Nephron progenitor cell (in vitro differentiated cells): ENCODE measurements around the gene SMIM36.
"Not testable (repeated sequence)": the region's sequence is repeated elsewhere in the genome, so short reads cannot be mapped to it uniquely, and the experiment has no call there.

Source experiments
- DNase-seq: peaks from one replicate; pipeline ENCODE4 v3.0.0; 2021
- H3K27ac Mint-ChIP-seq: 2 replicates; pipeline ENCODE4 v1.8.0; 2021; ENCODE audit warnings: mild to moderate bottlenecking, moderate library complexity, mixed read lengths
- H3K27me3 Mint-ChIP-seq: 2 replicates; pipeline ENCODE4 v1.8.0; 2021; ENCODE audit warnings: mild to moderate bottlenecking, low read depth, mixed read lengths; ENCODE audit not compliant: poor library complexity
- H3K36me3 Mint-ChIP-seq: 2 replicates; pipeline ENCODE4 v1.8.0; 2021; ENCODE audit warnings: low read depth, mixed read lengths
- H3K4me1 Mint-ChIP-seq: 2 replicates; pipeline ENCODE4 v1.8.0; 2021; ENCODE audit warnings: mixed read lengths
- H3K4me3 Mint-ChIP-seq: 2 replicates; pipeline ENCODE4 v1.8.0; 2021; ENCODE audit warnings: mild to moderate bottlenecking, moderate library complexity, mixed read lengths
- H3K9me3 Mint-ChIP-seq: 2 replicates; pipeline ENCODE4 v1.8.0; 2021; ENCODE audit warnings: mild to moderate bottlenecking, moderate library complexity, mixed read lengths
- TF ChIP-seq, protein P1 (sequence below): fragments of 200-600 bp; sonication (generic); IDR thresholded peaks from 2 replicates; pipeline ENCODE4 v1.5.0; 2021; ENCODE audit warnings: antibody characterized with exemption

Gene SMIM36

DNA sequence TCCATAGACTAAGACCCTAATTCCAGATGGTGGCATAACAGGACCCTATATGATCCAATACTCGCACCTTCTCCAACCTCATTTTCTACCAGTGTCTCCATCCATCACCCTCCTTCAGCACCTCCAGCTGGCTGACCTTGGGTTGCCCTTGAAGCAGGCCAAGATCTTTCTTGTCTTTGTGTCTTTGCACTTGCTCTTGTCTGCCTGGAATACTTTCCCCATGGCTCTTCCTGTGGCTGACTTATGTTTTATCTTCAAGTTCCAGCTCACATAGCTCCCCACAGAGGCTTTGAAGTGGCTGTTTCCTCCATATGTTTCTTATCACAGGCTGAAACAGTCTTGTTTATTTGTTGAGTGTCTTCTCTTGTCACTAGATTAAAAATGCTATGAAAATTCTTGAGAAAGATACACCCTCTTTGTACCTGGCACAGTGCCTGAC, 60.0 kb downstream of the SMIM36 start:
- no peak overlapping the region for H3K27ac Mint-ChIP-seq
- TF ChIP-seq, protein P1, sequence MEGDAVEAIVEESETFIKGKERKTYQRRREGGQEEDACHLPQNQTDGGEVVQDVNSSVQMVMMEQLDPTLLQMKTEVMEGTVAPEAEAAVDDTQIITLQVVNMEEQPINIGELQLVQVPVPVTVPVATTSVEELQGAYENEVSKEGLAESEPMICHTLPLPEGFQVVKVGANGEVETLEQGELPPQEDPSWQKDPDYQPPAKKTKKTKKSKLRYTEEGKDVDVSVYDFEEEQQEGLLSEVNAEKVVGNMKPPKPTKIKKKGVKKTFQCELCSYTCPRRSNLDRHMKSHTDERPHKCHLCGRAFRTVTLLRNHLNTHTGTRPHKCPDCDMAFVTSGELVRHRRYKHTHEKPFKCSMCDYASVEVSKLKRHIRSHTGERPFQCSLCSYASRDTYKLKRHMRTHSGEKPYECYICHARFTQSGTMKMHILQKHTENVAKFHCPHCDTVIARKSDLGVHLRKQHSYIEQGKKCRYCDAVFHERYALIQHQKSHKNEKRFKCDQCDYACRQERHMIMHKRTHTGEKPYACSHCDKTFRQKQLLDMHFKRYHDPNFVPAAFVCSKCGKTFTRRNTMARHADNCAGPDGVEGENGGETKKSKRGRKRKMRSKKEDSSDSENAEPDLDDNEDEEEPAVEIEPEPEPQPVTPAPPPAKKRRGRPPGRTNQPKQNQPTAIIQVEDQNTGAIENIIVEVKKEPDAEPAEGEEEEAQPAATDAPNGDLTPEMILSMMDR: no peak
- no peaks in the 10 kb centered on the region for H3K27me3 Mint-ChIP-seq
- H3K4me1 Mint-ChIP-seq: peaks cover 8% of the 10 kb centered on the region
- no peak overlapping the region for H3K4me3 Mint-ChIP-seq
- no peaks in the 10 kb centered on the region for H3K36me3 Mint-ChIP-seq
- DNase-seq: no peak
- H3K9me3 Mint-ChIP-seq: peaks cover 3% of the 10 kb centered on the region

DNA sequence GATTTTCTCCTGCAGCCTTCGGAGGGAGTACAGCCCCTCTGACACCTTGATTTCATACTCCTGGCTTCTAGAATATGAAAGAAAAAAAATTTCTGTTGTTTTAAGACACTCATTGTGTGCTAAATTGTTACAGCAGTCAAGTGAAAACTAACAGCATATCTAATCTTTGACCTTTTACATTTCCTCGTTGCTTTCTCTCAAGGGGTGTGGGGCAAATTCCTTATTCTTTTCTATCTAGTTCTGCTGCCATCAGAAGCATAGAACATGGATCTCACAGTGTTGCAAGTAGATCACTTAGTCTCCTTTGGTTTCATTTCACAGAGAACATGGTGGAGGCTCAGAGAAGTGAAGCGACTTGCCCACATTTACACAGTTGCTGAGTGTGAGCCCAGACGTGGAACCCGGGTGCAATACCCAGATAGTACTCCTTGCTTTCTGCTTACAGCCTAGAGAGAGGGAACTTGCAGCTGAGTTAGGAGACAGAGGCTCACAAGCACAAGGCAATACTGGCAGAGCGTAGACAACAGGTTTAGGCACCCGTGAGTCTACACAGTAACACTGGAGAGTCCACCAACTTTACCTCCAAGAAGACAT, 60.9 kb downstream of the SMIM36 start:
- no peak for DNase-seq
- H3K9me3 Mint-ChIP-seq: peaks cover under 1% of the 10 kb centered on the region
- H3K36me3 Mint-ChIP-seq: no peaks in the 10 kb centered on the region
- no peak overlapping the region for H3K27ac Mint-ChIP-seq
- TF ChIP-seq, protein P1: no peak
- H3K4me3 Mint-ChIP-seq: no peak overlapping the region
- peaks cover 8% of the 10 kb centered on the region for H3K4me1 Mint-ChIP-seq
- no peaks in the 10 kb centered on the region for H3K27me3 Mint-ChIP-seq

DNA sequence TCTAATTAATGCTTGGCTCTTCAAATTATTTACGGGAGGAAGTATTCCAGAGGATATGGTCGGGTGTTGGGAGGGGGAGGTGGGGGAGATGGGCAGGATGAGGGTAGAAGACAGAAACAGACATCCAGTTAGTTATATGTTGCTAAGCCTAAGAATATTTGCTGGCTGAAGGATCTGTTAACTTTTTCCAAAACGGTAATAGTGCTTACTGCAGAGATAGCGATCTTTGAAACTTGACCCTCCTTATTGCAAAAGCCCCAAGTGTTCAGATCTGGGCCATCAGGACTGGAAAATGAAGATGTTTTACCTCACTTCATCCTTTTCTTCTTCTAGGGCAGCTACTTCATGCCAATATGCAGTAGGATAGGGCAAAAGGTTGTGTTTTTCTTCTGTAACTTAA, 62.6 kb downstream of the SMIM36 start:
- TF ChIP-seq, protein P1: no peak
- Mint-ChIP-seq H3K27me3 (no peaks in the 10 kb centered on the region), H3K36me3 (no peaks in the 10 kb centered on the region), H3K9me3 (no peaks in the 10 kb centered on the region), H3K4me3 (no peak overlapping the region), H3K27ac (peak overlapping the region; percentile 39), H3K4me1 (peaks cover 17% of the 10 kb centered on the region)
- DNase-seq: no peak

DNA sequence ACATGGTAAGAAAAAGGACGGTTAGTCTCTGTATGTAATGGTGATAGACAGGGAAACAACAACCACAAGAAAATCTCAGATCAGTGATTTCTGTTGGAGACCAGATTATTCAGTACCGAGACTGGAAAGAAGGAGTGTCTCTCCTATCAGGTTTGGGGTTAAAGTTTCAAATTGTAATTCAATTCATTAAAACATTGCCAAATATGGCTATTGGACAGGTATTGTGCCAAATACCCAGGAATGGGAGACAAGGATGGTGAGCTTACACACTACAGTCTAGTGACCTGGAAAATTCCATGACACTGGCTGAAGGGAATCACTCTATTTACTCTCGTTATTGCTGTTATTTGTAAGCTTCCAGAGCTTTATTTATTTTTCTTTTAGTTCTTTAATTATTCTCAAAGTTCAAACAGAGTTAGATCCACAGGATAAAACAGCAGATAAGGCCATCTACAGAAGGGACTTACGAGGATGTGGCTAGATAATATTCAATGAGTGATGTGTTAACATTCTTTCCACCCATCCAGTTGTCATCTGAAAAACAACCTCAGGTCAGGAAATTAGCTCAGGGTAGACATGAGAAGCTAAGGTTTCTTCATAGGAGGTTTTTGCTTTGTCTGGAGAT, 64.6 kb downstream of the SMIM36 start:
- TF ChIP-seq, protein P1: no peak
- peaks cover 3% of the 10 kb centered on the region for H3K27me3 Mint-ChIP-seq
- no peaks in the 10 kb centered on the region for H3K36me3 Mint-ChIP-seq
- no peak for DNase-seq
- no peak overlapping the region for H3K4me3 Mint-ChIP-seq
- H3K4me1 Mint-ChIP-seq: peaks cover 15% of the 10 kb centered on the region
- H3K9me3 Mint-ChIP-seq: no peaks in the 10 kb centered on the region
- H3K27ac Mint-ChIP-seq: no peak overlapping the region

DNA sequence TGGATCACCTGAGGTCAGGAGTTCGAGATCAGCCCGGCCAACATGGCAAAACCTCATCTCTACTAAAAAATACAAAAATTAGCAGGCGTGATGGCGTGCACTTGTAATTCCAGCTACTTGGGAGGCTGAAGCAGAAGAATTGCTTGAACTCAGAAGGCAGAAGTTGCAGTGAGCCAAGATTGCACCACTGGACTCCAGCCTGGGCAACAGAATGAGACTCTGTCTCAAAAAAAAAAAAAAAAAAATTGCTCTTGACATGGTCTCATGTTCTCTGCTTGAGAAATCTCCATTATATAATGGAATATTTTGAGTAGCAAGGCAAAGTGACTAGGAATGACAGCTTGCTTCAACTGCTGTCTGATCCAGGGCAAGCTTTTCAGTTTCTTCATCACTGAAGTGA, 65.2 kb downstream of the SMIM36 start:
- DNase-seq, H3K27ac Mint-ChIP-seq, H3K36me3 Mint-ChIP-seq, H3K4me3 Mint-ChIP-seq, H3K9me3 Mint-ChIP-seq, H3K27me3 Mint-ChIP-seq: not testable (repeated sequence)
- peaks cover 15% of the 10 kb centered on the region for H3K4me1 Mint-ChIP-seq

DNA sequence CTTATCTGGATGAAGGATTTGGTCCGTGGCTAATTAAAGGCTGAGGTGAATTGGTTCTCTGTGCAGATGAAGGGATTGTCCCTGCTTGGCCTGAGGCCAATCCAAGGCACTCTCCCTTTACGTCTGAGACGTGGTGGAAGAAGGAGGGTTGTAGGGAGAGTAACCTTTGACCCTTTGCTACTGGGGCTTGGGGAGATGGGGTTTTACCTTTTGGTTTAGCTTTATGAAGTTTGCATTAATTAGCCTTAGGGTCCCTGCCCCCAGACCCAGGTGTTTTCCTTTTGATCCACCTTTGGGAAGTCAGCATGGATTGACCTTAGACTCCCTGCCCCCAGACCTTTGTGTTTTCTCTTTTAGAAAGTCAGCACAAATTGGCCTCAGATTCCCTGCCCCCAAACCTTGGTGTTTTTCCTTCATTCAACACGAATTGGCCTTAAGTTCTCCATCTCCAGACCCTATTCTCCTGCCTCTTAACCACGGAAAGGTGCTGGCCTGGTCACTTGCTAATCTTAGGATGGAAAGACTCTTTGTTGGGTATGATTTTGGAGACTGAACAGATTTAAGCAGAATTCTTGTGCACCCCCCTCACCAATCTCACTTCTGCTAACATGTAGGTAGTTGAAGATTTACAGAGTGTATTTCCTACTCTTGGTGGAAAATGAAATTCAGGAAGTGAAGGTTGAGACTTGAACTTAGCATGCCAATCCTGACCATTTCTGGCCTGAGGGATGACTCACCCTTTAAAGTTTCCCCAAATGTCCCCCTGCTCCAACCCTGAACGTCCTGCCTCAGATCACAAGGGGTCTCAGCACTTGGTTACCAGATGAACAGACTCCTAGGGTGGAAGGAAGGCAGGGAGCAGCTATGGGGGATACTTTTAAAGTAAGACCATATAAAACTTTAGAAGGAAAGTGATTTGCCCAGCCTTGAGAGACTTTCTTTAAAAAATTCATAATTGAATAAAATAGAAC, 66.5 kb downstream of the SMIM36 start:
- H3K36me3 Mint-ChIP-seq: no peaks in the 10 kb centered on the region
- peaks cover 15% of the 10 kb centered on the region for H3K4me1 Mint-ChIP-seq
- peaks cover 3% of the 10 kb centered on the region for H3K27me3 Mint-ChIP-seq
- no peak overlapping the region for H3K27ac Mint-ChIP-seq
- TF ChIP-seq, protein P1: no peak
- no peak for DNase-seq
- no peak overlapping the region for H3K4me3 Mint-ChIP-seq
- H3K9me3 Mint-ChIP-seq: no peaks in the 10 kb centered on the region
